GM12878 (cell line): ENCODE data around the gene KLF6.

Experiments used
- BCLAF1 ChIP-seq: fragments of 450-650 bp; IDR thresholded peaks from 2 replicates; pipeline ENCODE4 v1.6.1; 2017; ENCODE audit warnings: antibody characterized with exemption, mild to moderate bottlenecking, moderate library complexity
- CTCF ChIP-seq, 3 experiments: IDR thresholded peaks in 2 of 3; conservative IDR thresholded peaks in 1 of 3; 2 replicates each; pipeline ENCODE4 v1.5.1; 2011; ENCODE audit warnings: low read depth in 3 of 3, low read length in 3 of 3, mild to moderate bottlenecking in 3 of 3, control low read depth in 2 of 3, moderate library complexity in 2 of 3, inconsistent platforms in 1 of 3, mixed read lengths in 1 of 3; ENCODE audit not compliant: control insufficient read depth in 2 of 3, insufficient read depth in 1 of 3; ENCODE audit errors: extremely low read depth in 1 of 3
- EP300 ChIP-seq, 2 experiments: fragments of 150-350 bp in 1 of 2; IDR thresholded peaks; 2 replicates each; pipeline ENCODE4 v1.6.1; 2011 to 2012; ENCODE audit warnings: low read depth in 2 of 2, low read length in 2 of 2, borderline replicate concordance in 1 of 2, improper control_type of control experiment in 1 of 2, inconsistent platforms in 1 of 2; ENCODE audit not compliant: control insufficient read depth in 1 of 2
- KLF5 ChIP-seq: fragments of 450-650 bp; IDR thresholded peaks from 2 replicates; pipeline ENCODE4 v1.6.1; 2014; ENCODE audit warnings: mild to moderate bottlenecking; ENCODE audit not compliant: partially characterized antibody
- POLR2AphosphoS5 ChIP-seq: IDR thresholded peaks from 2 replicates; pipeline ENCODE4 v1.6.1; 2011; ENCODE audit warnings: mild to moderate bottlenecking, low read length, inconsistent platforms
- SKIL ChIP-seq: fragments of 450-650 bp; IDR thresholded peaks from 2 replicates; pipeline ENCODE4 v1.6.1; 2017; ENCODE audit warnings: mild to moderate bottlenecking, low read depth, inconsistent platforms; ENCODE audit not compliant: poor library complexity, severe bottlenecking
- SMC3 ChIP-seq: IDR thresholded peaks from 2 replicates; pipeline ENCODE4 v1.6.1; 2011; ENCODE audit warnings: low read length, improper control_type of control experiment, borderline replicate concordance
- SRF ChIP-seq, 2 experiments: IDR thresholded peaks; 2 replicates each; pipeline ENCODE4 v1.6.1; 2011; ENCODE audit warnings: low read depth in 2 of 2, low read length in 2 of 2, mild to moderate bottlenecking in 1 of 2, moderate library complexity in 1 of 2
- TF ChIP-seq, protein P1 (sequence below): IDR thresholded peaks from 2 replicates; pipeline ENCODE4 v1.6.1; 2012; ENCODE audit warnings: mild to moderate bottlenecking, low read depth, low read length

GRCh38 chr10:3779158-3779741 lies 5.8 kb downstream of the KLF6 start:
- TF ChIP-seq KLF5 (no peak), SKIL (no peak), BCLAF1 (no peak), SMC3 (no peak), SRF (IDR thresholded peaks at IDR 0.05; ENCODE audit: low read depth in 2 of 2, low read length in 2 of 2) (no peak), CTCF (IDR thresholded peaks at IDR 0.05 in 2 of 3, conservative IDR thresholded peaks at IDR 0.05 in 1 of 3; ENCODE audit: control insufficient read depth in 2 of 3, extremely low read depth in 1 of 3, insufficient read depth in 1 of 3, low read depth in 3 of 3, low read length in 3 of 3) (no peak), POLR2AphosphoS5 (peak; percentile 79), EP300 (IDR thresholded peaks at IDR 0.05; ENCODE audit: borderline replicate concordance in 1 of 2, control insufficient read depth in 1 of 2, low read depth in 2 of 2, low read length in 2 of 2) (no peak)
- TF ChIP-seq, protein P1, sequence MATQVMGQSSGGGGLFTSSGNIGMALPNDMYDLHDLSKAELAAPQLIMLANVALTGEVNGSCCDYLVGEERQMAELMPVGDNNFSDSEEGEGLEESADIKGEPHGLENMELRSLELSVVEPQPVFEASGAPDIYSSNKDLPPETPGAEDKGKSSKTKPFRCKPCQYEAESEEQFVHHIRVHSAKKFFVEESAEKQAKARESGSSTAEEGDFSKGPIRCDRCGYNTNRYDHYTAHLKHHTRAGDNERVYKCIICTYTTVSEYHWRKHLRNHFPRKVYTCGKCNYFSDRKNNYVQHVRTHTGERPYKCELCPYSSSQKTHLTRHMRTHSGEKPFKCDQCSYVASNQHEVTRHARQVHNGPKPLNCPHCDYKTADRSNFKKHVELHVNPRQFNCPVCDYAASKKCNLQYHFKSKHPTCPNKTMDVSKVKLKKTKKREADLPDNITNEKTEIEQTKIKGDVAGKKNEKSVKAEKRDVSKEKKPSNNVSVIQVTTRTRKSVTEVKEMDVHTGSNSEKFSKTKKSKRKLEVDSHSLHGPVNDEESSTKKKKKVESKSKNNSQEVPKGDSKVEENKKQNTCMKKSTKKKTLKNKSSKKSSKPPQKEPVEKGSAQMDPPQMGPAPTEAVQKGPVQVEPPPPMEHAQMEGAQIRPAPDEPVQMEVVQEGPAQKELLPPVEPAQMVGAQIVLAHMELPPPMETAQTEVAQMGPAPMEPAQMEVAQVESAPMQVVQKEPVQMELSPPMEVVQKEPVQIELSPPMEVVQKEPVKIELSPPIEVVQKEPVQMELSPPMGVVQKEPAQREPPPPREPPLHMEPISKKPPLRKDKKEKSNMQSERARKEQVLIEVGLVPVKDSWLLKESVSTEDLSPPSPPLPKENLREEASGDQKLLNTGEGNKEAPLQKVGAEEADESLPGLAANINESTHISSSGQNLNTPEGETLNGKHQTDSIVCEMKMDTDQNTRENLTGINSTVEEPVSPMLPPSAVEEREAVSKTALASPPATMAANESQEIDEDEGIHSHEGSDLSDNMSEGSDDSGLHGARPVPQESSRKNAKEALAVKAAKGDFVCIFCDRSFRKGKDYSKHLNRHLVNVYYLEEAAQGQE = no peak
